D721Med (cell line): Measurements from ENCODE around the gene NUCKS1.

Source experiments
- DNase-seq: peaks from one replicate; pipeline ENCODE4 v3.0.0; 2011; ENCODE audit warnings: low spot score; ENCODE audit not compliant: insufficient read length
- FAIRE-seq: peaks from 2 replicates; lab custom pipeline; 2011; peaks lifted over from hg19 to GRCh38; lab: Jason Lieb, UNC
- TF ChIP-seq, protein P1 (sequence below): IDR thresholded peaks from 2 replicates; pipeline ENCODE4 v1.5.1; 2012; ENCODE audit warnings: mild to moderate bottlenecking, control low read depth; ENCODE audit not compliant: insufficient read depth; ENCODE audit errors: missing control alignments

The NUCKS1 gene

DNA sequence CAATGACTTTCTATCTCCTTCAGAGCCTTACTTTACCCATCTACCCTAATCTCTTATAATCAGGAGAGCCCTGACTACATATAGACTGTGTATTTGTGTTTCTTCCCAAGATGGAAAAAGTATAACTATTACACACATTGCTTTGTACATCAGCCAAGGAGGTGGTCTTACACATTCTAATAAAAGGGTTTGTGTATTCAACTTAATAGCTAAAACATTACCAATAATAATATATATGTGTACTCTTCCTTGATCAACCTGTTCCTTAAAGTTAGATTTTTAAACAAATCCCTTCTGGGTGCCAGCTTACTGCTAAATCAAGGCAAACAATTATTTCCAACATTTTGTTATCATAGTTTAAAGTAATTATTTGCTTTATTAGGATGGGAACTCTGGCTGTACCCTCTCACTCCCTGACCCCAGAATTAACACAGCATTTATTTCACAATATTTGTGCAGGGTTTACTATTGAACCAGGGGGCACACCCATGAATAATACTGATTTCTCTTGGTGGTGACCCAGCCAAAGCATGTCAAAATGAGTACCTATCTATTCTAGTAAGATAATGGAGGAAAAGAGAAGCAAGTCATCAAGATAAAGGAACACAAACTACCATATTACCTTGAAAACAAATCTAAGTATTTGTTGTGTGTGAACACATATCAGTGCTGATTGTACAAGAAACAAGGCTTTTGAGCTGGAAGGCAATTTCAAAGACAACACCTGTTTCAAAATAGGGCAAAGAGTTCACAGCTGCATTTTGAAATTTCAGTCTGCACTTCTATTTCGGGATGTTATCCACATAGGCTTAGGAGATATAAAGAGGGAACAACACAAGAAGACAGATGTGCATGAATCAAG, 39.5 kb downstream of the NUCKS1 start:
- FAIRE-seq: no peak
- TF ChIP-seq, protein P1, sequence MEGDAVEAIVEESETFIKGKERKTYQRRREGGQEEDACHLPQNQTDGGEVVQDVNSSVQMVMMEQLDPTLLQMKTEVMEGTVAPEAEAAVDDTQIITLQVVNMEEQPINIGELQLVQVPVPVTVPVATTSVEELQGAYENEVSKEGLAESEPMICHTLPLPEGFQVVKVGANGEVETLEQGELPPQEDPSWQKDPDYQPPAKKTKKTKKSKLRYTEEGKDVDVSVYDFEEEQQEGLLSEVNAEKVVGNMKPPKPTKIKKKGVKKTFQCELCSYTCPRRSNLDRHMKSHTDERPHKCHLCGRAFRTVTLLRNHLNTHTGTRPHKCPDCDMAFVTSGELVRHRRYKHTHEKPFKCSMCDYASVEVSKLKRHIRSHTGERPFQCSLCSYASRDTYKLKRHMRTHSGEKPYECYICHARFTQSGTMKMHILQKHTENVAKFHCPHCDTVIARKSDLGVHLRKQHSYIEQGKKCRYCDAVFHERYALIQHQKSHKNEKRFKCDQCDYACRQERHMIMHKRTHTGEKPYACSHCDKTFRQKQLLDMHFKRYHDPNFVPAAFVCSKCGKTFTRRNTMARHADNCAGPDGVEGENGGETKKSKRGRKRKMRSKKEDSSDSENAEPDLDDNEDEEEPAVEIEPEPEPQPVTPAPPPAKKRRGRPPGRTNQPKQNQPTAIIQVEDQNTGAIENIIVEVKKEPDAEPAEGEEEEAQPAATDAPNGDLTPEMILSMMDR: no peak
- DNase-seq: no peak

GRCh38 chr1:205709640-205710039, 40.3 kb downstream of the NUCKS1 start:
- TF ChIP-seq, protein P1: no peak
- FAIRE-seq: no peak
- DNase-seq: no peak

DNA sequence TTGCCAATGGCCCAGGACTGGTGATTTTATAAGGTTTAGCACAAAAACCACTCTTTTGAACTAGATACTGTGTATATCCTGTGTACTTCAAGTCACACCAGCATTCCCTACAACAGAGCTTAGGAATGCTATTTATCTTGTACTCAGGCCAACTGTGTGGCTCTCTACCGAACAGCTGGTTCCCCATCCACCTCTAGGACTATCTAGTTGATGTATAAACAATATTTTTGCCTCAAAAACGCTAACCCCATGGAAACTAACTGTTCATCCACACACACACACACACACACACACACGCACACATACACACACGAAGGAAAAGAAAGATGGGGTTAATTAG, 41.0 kb downstream of the NUCKS1 start:
- FAIRE-seq (no peak), DNase-seq (no peak)
- TF ChIP-seq, protein P1: no peak

GRCh38 chr1:205706601-205707502, 43.1 kb downstream of the NUCKS1 start:
- TF ChIP-seq, protein P1: no peak
- peak; percentile 5 for DNase-seq

GRCh38 chr1:205704903-205705302, 45.1 kb downstream of the NUCKS1 start:
- TF ChIP-seq, protein P1: no peak
- DNase-seq: no peak
- FAIRE-seq: no peak

More at GRCh38 chr1:205706601-205707502, 43.1 kb downstream of the NUCKS1 start:
- FAIRE-seq: no peak

- TF ChIP-seq, protein P1: no peak
These were observed 46.9 kb downstream of the NUCKS1 start for GRCh38 chr1:205703072-205703471.

More at GRCh38 chr1:205703072-205703471, 46.9 kb downstream of the NUCKS1 start:
- FAIRE-seq (no peak), DNase-seq (no peak)
